ENCODE results near the gene ABHD1. TPM values are rescaled to one million over a fixed set of nuclear protein-coding genes. Genes with fewer than 3 reads are reported as not detected.

ABHD1 gene
- total RNA-seq, 2 experiments from 2014 or later, result 0.23 to 0.45 TPM

DNA sequence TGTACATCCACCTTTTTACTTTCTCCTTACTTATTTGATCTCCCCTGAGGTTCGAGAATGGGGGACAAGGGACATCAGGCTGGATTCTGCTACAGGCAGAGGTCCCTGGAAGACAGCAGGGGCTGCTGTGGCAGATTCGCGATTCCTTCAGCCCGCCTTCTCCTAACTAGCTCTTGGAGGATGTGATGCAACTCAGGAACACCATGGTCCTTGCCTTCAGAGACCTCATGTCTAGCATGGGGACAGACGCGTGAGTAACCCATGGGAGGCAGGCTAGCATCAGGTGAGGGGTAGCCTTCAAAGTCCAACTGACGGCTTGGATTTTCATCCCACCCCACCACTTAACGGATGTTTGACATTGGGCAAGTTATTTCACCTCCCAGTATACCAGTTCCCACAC lies 24.3 kb downstream of the ABHD1 start:
- Mint-ChIP-seq H3K4me3 (no peak overlapping the region), H3K27ac (no peak overlapping the region), H3K9me3 (ENCODE audit: insufficient read depth) (no peaks in the 10 kb centered on the region), H3K27me3 (ENCODE audit: low read depth) (peaks cover 13% of the 10 kb centered on the region), H3K36me3 (ENCODE audit: low read depth) (no peaks in the 10 kb centered on the region), H3K4me1 (ENCODE audit: low read depth) (no peaks in the 10 kb centered on the region)
- ChIA-PET POLR2A (no interaction called here), CTCF (no interaction called here)
- ATAC-seq, result no peak
- DNase-seq, result no peak

DNA sequence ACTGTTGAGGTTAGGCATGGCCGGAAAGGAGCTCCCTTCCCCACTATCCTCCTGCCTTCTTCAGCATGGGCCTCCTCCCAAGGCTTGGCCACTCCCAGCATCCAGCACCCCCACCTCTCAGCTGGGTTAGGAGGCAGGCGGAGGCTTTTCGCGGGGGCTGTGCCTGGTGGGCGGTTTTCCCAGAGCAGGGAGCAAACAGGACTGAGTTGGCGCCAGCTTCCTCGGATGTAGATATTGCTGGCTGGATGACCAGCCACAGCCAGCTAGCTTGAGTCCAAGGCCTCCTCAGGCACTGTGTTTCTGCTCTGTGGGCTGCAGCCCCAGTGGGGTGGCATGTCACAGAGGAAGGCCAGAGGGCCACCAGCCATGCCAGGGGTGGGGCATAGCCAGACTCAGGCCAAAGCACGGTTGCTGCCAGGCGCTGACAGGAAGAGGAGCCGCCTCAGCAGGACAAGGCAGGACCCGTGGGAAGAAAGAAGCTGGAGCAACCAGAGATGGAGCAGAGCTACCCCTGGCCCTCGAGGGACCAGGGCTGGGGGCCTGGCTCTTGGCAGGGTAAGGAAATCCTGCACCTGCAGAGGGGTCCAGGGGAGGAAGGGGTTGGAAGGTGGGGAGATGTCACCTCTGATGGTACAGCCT lies 25.3 kb downstream of the ABHD1 start, which contains the start of gene TCF23:
TSS of gene TCF23 (plus strand) at position 204 of the 639 bp plus-strand sequence. CDS start at position 334, 130 bp downstream.
- no peak for ATAC-seq

GRCh38 chr2:27149570-27150405 lies 26.2 kb downstream of the ABHD1 start:
- Mint-ChIP-seq H3K4me3 (no peak overlapping the region), H3K27ac (no peak overlapping the region), H3K27me3 (ENCODE audit: low read depth) (peaks cover 4% of the 10 kb centered on the region), H3K36me3 (ENCODE audit: low read depth) (no peaks in the 10 kb centered on the region), H3K9me3 (ENCODE audit: insufficient read depth) (no peaks in the 10 kb centered on the region), H3K4me1 (ENCODE audit: low read depth) (no peaks in the 10 kb centered on the region)
- ATAC-seq (no peak), DNase-seq (no peak)
- CTCF ChIA-PET, result no interaction called here
- POLR2A ChIA-PET, result no interaction called here

More for the DNA sequence above, 25.3 kb downstream of the ABHD1 start, which contains the start of gene TCF23:
- ChIA-PET CTCF (no interaction called here), POLR2A (no interaction called here)
- Mint-ChIP-seq H3K27me3 (ENCODE audit: low read depth) (peaks cover 6% of the 10 kb centered on the region), H3K27ac (no peak within 1 kb of the TSS), H3K4me1 (ENCODE audit: low read depth) (no peaks in the 10 kb centered on the region), H3K36me3 (ENCODE audit: low read depth) (no peaks in the 10 kb centered on the region), H3K4me3 (no peak within 1 kb of the TSS), H3K9me3 (ENCODE audit: insufficient read depth) (no peaks in the 10 kb centered on the region)
- DNase-seq, result no peak

DNA sequence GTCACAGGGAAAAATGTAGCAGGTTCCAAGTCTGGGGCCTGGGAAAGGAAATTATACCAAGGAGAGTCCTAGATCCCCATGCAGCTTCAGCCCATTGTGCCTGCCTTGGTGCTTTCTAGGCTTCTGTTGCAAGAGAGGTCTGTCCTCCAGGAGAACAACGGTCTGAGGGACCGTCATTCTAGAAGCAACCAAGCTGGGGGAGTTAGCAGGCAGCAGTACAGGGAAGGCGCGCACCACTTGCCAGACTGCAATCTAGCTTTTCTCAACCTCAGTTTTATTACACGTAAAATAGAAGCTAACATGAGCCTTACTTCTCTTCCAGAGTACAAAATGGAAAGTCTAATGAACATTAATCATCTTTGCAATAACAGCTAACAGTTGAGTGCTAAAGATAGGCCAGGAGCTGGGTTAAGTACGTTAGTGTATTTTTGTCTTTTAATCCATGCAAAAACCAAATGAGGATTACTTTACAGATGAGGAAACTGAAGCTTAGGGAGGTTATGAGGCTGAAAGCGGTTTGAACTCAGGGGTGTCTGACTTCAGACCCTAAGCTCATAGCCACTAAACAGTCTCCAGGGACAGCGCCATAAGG lies 27.1 kb downstream of the ABHD1 start:
- Mint-ChIP-seq H3K27ac (no peak overlapping the region), H3K4me3 (no peak overlapping the region), H3K27me3 (ENCODE audit: low read depth) (peaks cover 1% of the 10 kb centered on the region), H3K36me3 (ENCODE audit: low read depth) (no peaks in the 10 kb centered on the region), H3K4me1 (ENCODE audit: low read depth) (no peaks in the 10 kb centered on the region), H3K9me3 (ENCODE audit: insufficient read depth) (no peaks in the 10 kb centered on the region)
- no peak for ATAC-seq
- CTCF ChIA-PET, result interaction anchor here (1.1 kb wide), 1 partner anchor 19 kb away, joined by 4 read pairs; no protein-coding TSS in a partner anchor
- DNase-seq, result no peak
- POLR2A ChIA-PET, result no interaction called here

DNA sequence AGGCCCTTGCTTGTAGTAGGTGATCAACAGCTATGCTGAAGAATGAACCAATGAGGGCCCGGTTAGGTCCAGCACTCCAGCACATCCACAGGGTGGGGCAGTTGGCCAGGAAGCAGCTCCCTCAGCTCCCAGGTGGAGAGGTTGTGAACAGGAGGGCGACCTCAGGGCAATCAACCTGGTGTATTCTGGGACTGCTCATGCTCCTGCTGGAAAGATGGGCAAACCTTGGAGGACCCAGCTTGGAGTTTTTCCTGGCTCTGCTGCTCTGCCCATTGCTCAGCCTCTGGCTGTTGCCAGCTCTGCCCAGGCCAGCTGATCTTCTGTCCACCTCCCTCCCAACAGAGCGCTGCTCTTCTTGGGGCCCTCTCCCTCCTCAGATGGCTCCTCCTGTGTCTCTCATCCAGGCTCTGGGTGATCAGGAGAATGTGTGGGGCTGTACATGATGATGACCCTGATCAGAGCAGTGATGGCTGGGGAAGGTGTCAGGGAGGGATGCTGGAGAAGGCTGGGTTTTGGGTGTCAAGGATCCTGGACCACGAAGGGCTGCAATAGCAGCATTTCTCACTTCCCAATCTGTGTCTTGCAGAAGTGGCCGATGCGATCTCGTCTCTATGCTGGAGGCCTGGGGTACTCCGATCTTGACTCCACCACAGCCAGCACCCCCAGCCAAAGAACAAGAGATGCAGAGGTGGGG lies 28.6 kb downstream of the ABHD1 start:
- ChIA-PET POLR2A (no interaction called here), CTCF (interaction anchor here (0.8 to 1.6 kb wide), 3 partner anchors 10 to 128 kb away, joined by 4 to 5 read pairs (median 4); no protein-coding TSS in a partner anchor)
- DNase-seq, result no peak
- Mint-ChIP-seq H3K36me3 (ENCODE audit: low read depth) (no peaks in the 10 kb centered on the region), H3K27me3 (ENCODE audit: low read depth) (no peaks in the 10 kb centered on the region), H3K9me3 (ENCODE audit: insufficient read depth) (no peaks in the 10 kb centered on the region), H3K4me3 (no peak overlapping the region), H3K27ac (no peak overlapping the region), H3K4me1 (ENCODE audit: low read depth) (no peaks in the 10 kb centered on the region)
- no peak for ATAC-seq

GRCh38 chr2:27152796-27153464 lies 29.3 kb downstream of the ABHD1 start:
- Mint-ChIP-seq H3K4me3 (no peak overlapping the region), H3K36me3 (ENCODE audit: low read depth) (no peaks in the 10 kb centered on the region), H3K9me3 (ENCODE audit: insufficient read depth) (no peaks in the 10 kb centered on the region), H3K4me1 (ENCODE audit: low read depth) (no peaks in the 10 kb centered on the region), H3K27ac (no peak overlapping the region), H3K27me3 (ENCODE audit: low read depth) (no peaks in the 10 kb centered on the region)
- no peak for ATAC-seq
- ChIA-PET CTCF (interaction anchor here (1.4 to 1.6 kb wide), 2 partner anchors 17 to 127 kb away, joined by 4 to 5 read pairs; no protein-coding TSS in a partner anchor), POLR2A (no interaction called here)
- DNase-seq, result no peak

- ChIA-PET POLR2A (interaction anchor here (0.6 kb wide), 1 partner anchor 236 kb away, joined by 4 read pairs; no protein-coding TSS in a partner anchor), CTCF (no interaction called here)
- Mint-ChIP-seq H3K4me3 (no peak overlapping the region), H3K27me3 (ENCODE audit: low read depth) (no peaks in the 10 kb centered on the region), H3K27ac (no peak overlapping the region), H3K4me1 (ENCODE audit: low read depth) (no peaks in the 10 kb centered on the region), H3K36me3 (ENCODE audit: low read depth) (no peaks in the 10 kb centered on the region), H3K9me3 (ENCODE audit: insufficient read depth) (no peaks in the 10 kb centered on the region)
- DNase-seq, result no peak
- ATAC-seq, result no peak
Measured at GRCh38 chr2:27154488-27154887, 30.9 kb downstream of the ABHD1 start.

DNA sequence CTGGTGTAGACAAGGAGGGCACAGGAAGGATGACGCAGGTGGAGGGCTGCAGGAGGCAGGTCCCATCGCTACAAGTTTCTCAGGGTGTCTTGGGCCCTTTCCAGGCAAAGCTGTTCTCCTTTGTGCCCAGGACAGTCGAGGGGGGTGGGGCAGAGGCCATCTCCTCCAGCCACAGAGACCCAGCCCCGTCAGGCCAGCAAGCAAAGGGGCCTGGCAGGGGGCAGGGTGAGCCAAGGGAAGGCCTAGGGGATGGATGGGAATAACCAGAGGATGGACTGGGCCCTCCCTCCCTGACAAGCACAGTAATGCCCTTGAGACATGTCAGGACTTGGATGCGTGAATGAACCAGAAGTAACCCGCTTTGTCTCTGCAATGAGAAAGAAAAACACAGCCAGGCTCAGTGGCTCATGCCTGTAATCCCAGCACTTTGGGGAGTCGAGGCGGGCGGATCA lies 31.5 kb downstream of the ABHD1 start:
- H3K4me3 Mint-ChIP-seq, result no peak overlapping the region
- CTCF ChIA-PET, result no interaction called here
- no peaks in the 10 kb centered on the region for H3K9me3 Mint-ChIP-seq (ENCODE audit: insufficient read depth)
- POLR2A ChIA-PET, result no interaction called here
- ATAC-seq (no peak), DNase-seq (no peak)
- H3K4me1 Mint-ChIP-seq (ENCODE audit: low read depth), result no peaks in the 10 kb centered on the region
- H3K27me3 Mint-ChIP-seq (ENCODE audit: low read depth), result no peaks in the 10 kb centered on the region
- H3K36me3 Mint-ChIP-seq (ENCODE audit: low read depth), result no peaks in the 10 kb centered on the region
- H3K27ac Mint-ChIP-seq, result no peak overlapping the region

- no peaks in the 10 kb centered on the region for H3K27me3 Mint-ChIP-seq (ENCODE audit: low read depth)
- DNase-seq (no peak), ATAC-seq (no peak)
- ChIA-PET CTCF (interaction anchor here (1.0 to 2.0 kb wide), 2 partner anchors 11 kb away, joined by 3 to 11 read pairs; no protein-coding TSS in a partner anchor), POLR2A (no interaction called here)
- H3K4me3 Mint-ChIP-seq, result no peak overlapping the region
- H3K9me3 Mint-ChIP-seq (ENCODE audit: insufficient read depth), result no peaks in the 10 kb centered on the region
- H3K27ac Mint-ChIP-seq, result no peak overlapping the region
- no peaks in the 10 kb centered on the region for H3K36me3 Mint-ChIP-seq (ENCODE audit: low read depth)
- H3K4me1 Mint-ChIP-seq (ENCODE audit: low read depth), result no peaks in the 10 kb centered on the region
Measured at GRCh38 chr2:27158468-27158867, 34.9 kb downstream of the ABHD1 start.

DNA sequence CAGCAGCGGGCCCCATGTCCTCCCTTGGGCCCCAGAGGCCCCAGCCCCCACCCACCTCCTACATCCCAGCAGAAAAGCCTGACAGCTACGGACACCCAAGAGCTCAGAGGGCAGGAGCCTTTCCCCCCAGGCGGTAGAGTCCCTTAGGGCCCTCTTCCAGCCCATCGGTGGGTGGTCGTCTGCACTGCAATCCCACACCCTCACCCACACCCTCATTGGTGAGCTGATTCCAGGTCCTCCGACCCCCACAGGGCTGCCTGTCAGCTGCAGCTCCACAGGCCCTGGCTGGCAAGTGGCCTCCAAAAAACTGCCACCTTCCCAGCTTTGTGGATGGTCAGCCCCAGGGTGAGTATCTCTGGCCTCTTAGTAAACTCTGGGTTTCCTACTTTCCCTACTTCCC lies 35.7 kb downstream of the ABHD1 start:
- H3K9me3 Mint-ChIP-seq (ENCODE audit: insufficient read depth), result no peaks in the 10 kb centered on the region
- no peak overlapping the region for H3K27ac Mint-ChIP-seq
- CTCF ChIA-PET, result interaction anchor here (1.0 kb wide), 1 partner anchor 10 kb away, joined by 3 read pairs; no protein-coding TSS in a partner anchor
- no peaks in the 10 kb centered on the region for H3K36me3 Mint-ChIP-seq (ENCODE audit: low read depth)
- H3K4me3 Mint-ChIP-seq, result no peak overlapping the region
- DNase-seq (no peak), ATAC-seq (no peak)
- H3K4me1 Mint-ChIP-seq (ENCODE audit: low read depth), result no peaks in the 10 kb centered on the region
- POLR2A ChIA-PET, result no interaction called here
- no peaks in the 10 kb centered on the region for H3K27me3 Mint-ChIP-seq (ENCODE audit: low read depth)

DNA sequence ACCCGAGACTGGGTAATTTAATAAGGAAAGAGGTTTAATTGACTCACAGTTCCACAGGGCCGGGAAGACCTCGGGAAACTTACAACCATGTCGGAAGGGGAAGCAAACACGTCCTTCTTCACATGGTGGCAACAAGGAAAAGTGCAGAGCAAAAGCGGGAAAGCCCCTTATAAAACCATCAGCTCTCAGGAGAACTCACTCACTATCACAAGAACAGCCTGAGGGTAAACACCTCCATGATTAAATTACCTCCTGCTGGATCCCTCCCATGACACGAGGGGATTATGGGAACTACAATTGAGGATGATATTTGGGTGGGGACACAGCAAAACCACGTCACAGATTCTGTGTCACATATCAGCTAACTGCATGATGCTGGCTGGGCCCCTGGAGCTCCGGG lies 36.6 kb downstream of the ABHD1 start:
- ATAC-seq, result no peak
- H3K4me3 Mint-ChIP-seq, result no peak overlapping the region
- H3K27ac Mint-ChIP-seq, result no peak overlapping the region
- H3K9me3 Mint-ChIP-seq (ENCODE audit: insufficient read depth), result no peaks in the 10 kb centered on the region
- CTCF ChIA-PET, result interaction anchor here (1.1 to 2.2 kb wide), 2 partner anchors 10 to 61 kb away, joined by 3 to 13 read pairs; no protein-coding TSS in a partner anchor
- no peak for DNase-seq
- peaks cover 2% of the 10 kb centered on the region for H3K4me1 Mint-ChIP-seq (ENCODE audit: low read depth)
- POLR2A ChIA-PET, result no interaction called here
- H3K36me3 Mint-ChIP-seq (ENCODE audit: low read depth), result no peaks in the 10 kb centered on the region
- H3K27me3 Mint-ChIP-seq (ENCODE audit: low read depth), result no peaks in the 10 kb centered on the region
